ENCODE data around the gene SLC12A4. TPM values are rescaled to one million over a fixed set of nuclear protein-coding genes. Genes with fewer than 3 reads are reported as not detected.

Gene SLC12A4
- polyA plus RNA-seq, 2 of the 4 experiments (the other 2 are of a cell fraction), result 18.2 to 33.2 TPM

GRCh38 chr16:67954421-67955196 is 13.8 kb downstream of the SLC12A4 start:
- H3K9me3 ChIP-seq, result no peaks in the 10 kb centered on the region
- ChIA-PET CTCF (interaction anchor here (0.8 to 8.4 kb wide), 4 partner anchors 11 to 138 kb away, joined by 3 to 54 read pairs (median 6); partner anchors contain the start of gene LCAT), POLR2A (interaction anchor here (0.5 kb wide), 1 partner anchor 86 kb away, joined by 5 read pairs; no protein-coding TSS in a partner anchor)
- DNase-seq (ENCODE audit: low read depth in 1 of 2, low spot score in 1 of 2) (no peak), ATAC-seq (peak; percentile 16 to 22; a peak in 3 of 6 replicates), FAIRE-seq (no peak)
- no peak overlapping the region for H3K4me2 ChIP-seq
- no peaks in the 10 kb centered on the region for H3K4me1 ChIP-seq
- 85% methylated on average over 10 of the region's 10 CpGs for WGBS (ENCODE audit: missing lambda C conversion rate)
- TF ChIP-seq ESRRA (IDR thresholded peaks at IDR 0.05; ENCODE audit: borderline replicate concordance, low read length), result no peak
- TF ChIP-seq MAX (IDR thresholded peaks at IDR 0.05), result no peak
- TF ChIP-seq PHF8 (IDR thresholded peaks at IDR 0.05; ENCODE audit: borderline replicate concordance, low read depth), result no peak
- TF ChIP-seq REST (IDR thresholded peaks at IDR 0.05), result no peak
- TF ChIP-seq HDAC2 (IDR thresholded peaks at IDR 0.05), result no peak
- TF ChIP-seq RAD21 (conservative IDR thresholded peaks at IDR 0.05 in 1 of 2, IDR thresholded peaks at IDR 0.05 in 1 of 2), result no peak
- TF ChIP-seq FOSL2 (IDR thresholded peaks at IDR 0.05), result no peak
- TF ChIP-seq FOSL2 (CRISPR knock-in tag; IDR thresholded peaks at IDR 0.05), result no peak
- no peak for TF ChIP-seq JUN (IDR thresholded peaks at IDR 0.05)
- TF ChIP-seq POLR2A (IDR thresholded peaks at IDR 0.05; ENCODE audit: low read length), result no peak
- no peak for TF ChIP-seq HEYL (CRISPR knock-in tag; IDR thresholded peaks at IDR 0.05)
- no peak for TF ChIP-seq CBX8 (IDR thresholded peaks at IDR 0.05)
- no peak for TF ChIP-seq E2F6 (IDR thresholded peaks at IDR 0.05; ENCODE audit: borderline replicate concordance, low read depth)
- no peak for TF ChIP-seq PBX3 (IDR thresholded peaks at IDR 0.05)
- TF ChIP-seq FOXS1 (CRISPR knock-in tag; IDR thresholded peaks at IDR 0.05), result no peak
- no peak overlapping the region for H3K4me3 ChIP-seq
- no peak overlapping the region for H3K27ac ChIP-seq

GRCh38 chr16:67953641-67954375 is 14.6 kb downstream of the SLC12A4 start:
- Histone ChIP-seq H3K4me2 (no peak overlapping the region), H3K9me3 (no peaks in the 10 kb centered on the region), H3K4me1 (no peaks in the 10 kb centered on the region), H3K27ac (no peak overlapping the region), H3K4me3 (no peak overlapping the region)
- FAIRE-seq, result no peak
- POLR2A ChIA-PET, result interaction anchor here (0.5 kb wide), 1 partner anchor 87 kb away, joined by 5 read pairs; no protein-coding TSS in a partner anchor
- CTCF ChIA-PET, result interaction anchor here (0.8 to 8.4 kb wide), 3 partner anchors 12 to 138 kb away, joined by 3 to 54 read pairs (median 8); partner anchors contain the start of gene LCAT
- ATAC-seq, result no peak
- 90% methylated on average over 4 of the region's 8 CpGs for WGBS (ENCODE audit: missing lambda C conversion rate)
- no peak for DNase-seq (ENCODE audit: low read depth in 1 of 2, low spot score in 1 of 2)
- no peak for TF ChIP-seq HOXA7 (CRISPR knock-in tag; IDR thresholded peaks at IDR 0.05)
- no peak for TF ChIP-seq PHF8 (IDR thresholded peaks at IDR 0.05; ENCODE audit: borderline replicate concordance, low read depth)
- TF ChIP-seq USF2 (IDR thresholded peaks at IDR 0.05), result no peak
- TF ChIP-seq BCL3 (IDR thresholded peaks at IDR 0.05), result no peak
- no peak for TF ChIP-seq FOSB (CRISPR knock-in tag; IDR thresholded peaks at IDR 0.05)
- TF ChIP-seq REST (IDR thresholded peaks at IDR 0.05), result no peak
- no peak for TF ChIP-seq EP300 (IDR thresholded peaks at IDR 0.05)
- no peak for TF ChIP-seq ZC3H11A (IDR thresholded peaks at IDR 0.05)
- TF ChIP-seq TP53 (CRISPR knock-in tag; IDR thresholded peaks at IDR 0.05), result no peak
- TF ChIP-seq RARB (CRISPR knock-in tag; IDR thresholded peaks at IDR 0.05), result no peak

Data from A549 (cell line).